SK-N-DZ (cell line): ENCODE data around the gene ICA1L. TPM values are rescaled to one million over a fixed set of nuclear protein-coding genes. Genes with fewer than 3 reads are reported as not detected.
A peak's percentile ranks its signal among the peaks of the same experiment; 100 is the strongest.
"Not testable (repeated sequence)": the region's sequence is repeated elsewhere in the genome, so short reads cannot be mapped to it uniquely, and the experiment has no call there.

Experiments used
- DNase-seq: peaks from one replicate; pipeline ENCODE4 v3.0.0-alpha.2; 2015; ENCODE audit warnings: low spot score
- polyA plus RNA-seq, 2 experiments: library from polyadenylated mRNA; depleted of rRNA; stranded (reverse); fragments of >200 nt; gene quantifications; 2 replicates each; pipeline ENCODE4 v1.2.3, GENCODE V29; 2014

The ICA1L gene
- polyA plus RNA-seq (2014; cell fraction: cytosol; rRNA removed) = 6.5 and 7.0 TPM in 2 replicates
- 7.8 and 19.4 TPM in 2 replicates for polyA plus RNA-seq (2014; cell fraction: nucleus; rRNA removed)

- DNase-seq = peak; percentile 75
These were observed at the start of gene ICA1L for GRCh38 chr2:202871300-202872141. Gene ICA1L (minus strand): TSS chr2:202871766. CDS start chr2:202829009, 42,757 bp downstream.

- no peak for DNase-seq
These were observed 47.3 kb upstream of the ICA1L start for GRCh38 chr2:202918860-202919259.

- DNase-seq = peak; percentile 38
These were observed 41.0 kb upstream of the ICA1L start for GRCh38 chr2:202912342-202913201.

DNA sequence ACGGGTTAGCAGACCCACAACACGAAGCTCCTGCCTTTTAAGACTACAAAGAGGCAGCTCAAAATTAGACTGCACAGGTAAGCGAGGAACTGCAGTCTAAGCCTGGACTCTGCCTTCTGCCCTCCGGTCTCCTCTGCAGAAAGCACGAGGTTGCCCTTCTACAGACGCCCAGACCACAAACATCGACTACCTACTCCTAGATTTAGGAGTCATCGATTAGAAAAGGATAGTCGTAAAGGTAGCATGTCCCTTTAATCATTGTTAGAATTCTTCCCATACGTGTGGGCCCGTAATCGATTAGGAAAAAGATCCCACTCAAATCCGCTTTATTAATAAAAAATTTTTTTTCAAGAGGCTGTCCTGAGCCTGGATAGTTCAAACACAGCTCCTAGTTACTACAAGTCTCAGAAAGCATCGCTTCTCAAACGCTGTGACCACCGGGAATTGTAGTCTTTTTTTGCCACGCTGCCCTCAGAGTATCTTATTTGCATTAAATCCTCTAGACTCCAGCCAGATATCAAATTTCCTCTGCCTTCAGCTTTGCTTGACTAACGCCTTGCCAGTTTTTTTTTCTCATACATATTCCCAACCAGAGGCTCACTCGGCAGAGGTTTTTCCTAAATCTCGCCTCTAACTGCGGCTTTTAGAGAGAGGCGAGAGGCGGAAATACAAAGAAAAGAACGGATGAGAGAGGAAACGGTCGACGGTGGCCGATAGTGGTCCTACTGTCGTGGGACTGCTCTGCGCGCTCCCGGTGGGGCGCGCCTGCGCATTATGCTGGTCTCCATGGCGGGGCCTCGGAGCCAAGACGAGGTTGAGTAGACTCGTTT lies 40.2 kb upstream of the ICA1L start, which contains the start of the genes CARF and WDR12:
TSS of gene CARF (plus strand) at position 764 of the 830 bp plus-strand sequence. CDS start 29,628 bp downstream, outside the sequence.
TSS of gene WDR12 (minus strand) at position 162 of the 830 bp plus-strand sequence. CDS start 197 bp downstream, outside the sequence.
- DNase-seq = peak; percentile 97

- no peak for DNase-seq
These were observed 39.6 kb upstream of the ICA1L start for GRCh38 chr2:202911203-202911511.

DNA sequence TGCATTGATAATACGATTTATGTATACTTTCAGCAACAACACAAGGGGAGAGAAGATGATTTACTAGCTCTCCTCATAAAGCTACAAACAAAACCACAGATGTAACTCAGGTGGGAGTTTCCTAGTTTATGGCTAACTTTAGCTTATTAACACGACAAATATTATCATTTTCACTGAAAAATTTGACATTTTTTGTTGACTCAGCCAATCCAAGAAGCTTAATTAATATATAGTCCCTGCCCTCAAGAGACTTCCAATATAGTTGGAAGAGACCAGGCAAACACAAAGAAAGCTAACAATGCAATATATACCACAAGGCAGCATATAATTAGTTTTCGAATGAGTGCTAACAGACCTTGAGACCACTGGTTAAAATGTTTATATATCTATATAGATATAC lies 39.1 kb upstream of the ICA1L start:
- no peak for DNase-seq

GRCh38 chr2:202910250-202910649 lies 38.7 kb upstream of the ICA1L start:
- DNase-seq = not testable (repeated sequence)

DNA sequence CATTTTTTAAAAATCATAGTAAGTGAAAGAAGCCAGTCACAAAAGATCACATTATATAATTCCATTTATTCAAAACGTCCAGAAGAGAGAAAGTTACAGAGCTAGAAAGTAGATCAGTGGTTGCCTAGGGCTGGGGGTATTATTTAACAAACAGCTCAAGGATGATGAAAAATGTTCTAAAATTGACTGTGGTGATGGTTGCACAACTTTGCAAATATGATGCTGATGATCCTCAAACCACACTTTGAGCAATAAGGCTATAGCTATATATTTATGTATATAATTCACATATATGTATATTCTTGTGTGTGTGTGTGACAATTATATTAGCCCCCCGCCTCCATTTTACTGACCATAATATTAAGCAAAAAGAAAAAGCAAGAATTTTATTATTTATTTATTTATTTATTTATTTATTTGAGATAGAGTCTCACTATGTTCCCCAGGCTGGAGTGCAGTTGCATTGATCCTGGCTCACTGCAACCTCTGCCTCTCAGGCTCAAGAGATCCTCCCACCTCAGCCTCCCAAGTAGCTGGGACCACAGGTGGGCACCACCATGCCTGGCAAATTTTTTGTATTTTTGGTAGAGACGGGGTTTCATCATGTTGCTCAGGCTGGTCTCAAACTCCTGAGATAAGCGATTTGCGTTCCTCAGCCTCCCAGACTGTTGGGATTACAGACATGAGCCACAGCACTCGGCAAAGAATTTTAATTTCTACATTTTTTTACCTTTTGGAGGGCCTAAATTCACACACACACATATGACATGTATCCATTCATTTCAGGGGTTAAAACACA lies 38.0 kb upstream of the ICA1L start:
- no peak for DNase-seq

GRCh38 chr2:202908186-202908585 lies 36.6 kb upstream of the ICA1L start:
- no peak for DNase-seq

DNA sequence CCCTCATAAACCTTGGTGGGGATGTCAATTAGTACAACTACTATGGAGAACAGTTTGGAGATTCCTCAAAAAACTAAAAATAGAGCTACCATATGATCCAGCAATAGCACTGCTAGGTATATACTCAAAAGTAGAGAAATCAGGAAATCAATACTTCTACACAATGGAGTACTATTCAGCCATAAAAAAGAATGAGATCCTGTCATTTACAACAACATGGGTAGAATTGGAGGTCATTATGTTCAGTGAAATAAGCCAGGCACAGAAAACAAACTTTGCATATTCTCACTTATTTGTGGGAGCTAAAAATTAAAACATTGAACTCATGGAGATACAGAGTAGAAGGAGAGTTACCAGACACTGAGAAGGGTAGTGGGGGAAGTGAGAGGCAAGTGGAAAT lies 33.9 kb upstream of the ICA1L start:
- DNase-seq = not testable (repeated sequence)

DNA sequence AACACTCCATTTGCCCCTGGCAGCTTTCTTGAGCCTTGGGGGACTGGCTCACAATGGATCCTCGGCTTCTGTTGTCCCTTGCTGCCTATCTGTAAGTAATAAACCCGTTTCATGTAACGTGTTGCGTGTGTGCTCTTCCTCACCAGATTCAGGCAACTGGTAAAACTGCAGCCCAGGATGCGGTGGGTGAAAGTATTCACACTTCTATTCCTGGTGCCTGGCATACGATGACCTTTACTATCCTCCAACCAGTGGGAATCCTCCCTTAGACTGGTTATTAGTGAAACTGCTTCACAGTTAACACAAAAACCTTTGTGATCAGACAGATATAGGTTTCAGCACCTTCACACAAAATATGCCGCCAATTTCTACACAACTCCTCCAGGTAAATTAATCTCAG lies 13.6 kb upstream of the ICA1L start:
- DNase-seq = no peak

GRCh38 chr2:202883987-202884675 lies 12.6 kb upstream of the ICA1L start:
- DNase-seq = no peak

GRCh38 chr2:202881570-202881969 lies 10.0 kb upstream of the ICA1L start:
- no peak for DNase-seq

DNA sequence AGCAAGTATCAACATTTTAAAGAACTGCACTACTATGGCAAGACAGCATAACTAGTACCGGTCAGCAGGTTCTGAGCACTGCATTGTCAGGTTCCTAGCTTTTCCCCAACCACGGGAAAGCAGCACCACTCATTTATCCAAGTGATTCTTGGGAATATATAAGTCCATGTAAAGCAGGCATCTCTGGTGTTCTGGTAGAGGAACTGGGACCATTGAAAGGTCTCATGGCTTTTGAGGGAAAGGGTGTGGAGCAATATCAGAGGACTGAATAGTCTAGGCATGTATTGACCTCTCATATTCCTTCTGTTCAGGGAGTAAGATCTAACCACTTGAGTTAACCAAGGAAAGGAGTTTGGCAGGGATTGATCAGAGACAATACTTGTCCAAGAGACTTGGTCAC lies 6.1 kb upstream of the ICA1L start:
- no peak for DNase-seq

DNA sequence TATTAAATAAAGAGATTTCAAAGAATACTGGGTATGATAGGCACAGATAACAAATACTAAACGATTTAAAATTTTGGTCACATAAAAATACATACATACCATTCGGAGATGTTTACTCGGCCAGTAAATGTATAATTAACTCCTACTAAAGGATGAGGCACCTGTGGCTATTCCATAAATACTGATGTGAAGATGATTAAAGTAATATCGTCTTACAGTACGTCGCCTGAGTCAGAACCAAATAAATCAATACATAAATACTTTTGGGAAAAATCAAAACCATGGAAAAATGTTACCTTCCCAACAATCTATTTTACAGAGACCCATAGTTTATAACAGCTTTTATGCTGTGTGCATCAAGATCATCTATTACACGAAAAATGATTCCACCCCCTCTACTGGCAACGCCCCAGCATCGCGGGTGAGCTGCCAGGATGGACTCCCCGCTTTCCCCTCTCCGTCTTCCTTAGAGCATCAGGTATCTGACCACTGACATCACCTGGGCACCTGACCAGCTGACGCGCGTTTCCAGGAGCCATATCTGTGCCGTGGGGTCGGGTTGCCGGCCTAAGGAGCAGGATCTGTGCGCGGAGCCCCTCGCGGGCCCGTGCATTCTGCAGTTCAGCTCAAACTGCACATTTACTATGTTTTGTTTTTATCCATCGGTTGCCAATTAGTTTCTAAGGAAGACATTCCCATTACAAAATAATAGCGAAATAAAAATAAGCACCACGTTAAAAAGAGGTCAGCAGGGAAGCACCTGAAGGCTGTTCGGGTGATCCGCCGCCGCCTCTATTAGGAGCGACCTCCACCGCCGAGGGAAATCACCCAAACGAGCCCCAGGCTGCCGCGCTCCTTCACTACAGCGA lies 901 bp downstream of the ICA1L start:
- DNase-seq = peak; percentile 73

DNA sequence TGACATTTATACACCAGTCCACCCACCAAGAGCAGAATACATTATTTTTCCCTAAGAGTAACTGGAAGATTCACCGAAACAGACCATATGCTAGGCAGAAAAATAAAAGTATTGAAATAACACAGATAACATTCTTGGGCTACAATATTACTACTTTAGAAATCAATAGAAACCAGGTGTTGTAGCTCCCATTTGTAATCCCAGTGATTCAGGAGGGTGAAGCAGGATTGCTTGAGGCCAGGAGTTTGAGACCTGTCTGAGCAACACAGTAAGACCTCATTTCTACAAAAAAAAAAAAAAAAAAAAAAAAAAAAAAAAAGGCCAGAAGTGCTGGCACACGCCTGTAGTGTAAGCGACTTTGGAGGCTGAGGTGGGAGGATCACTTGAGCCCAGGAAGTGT lies 9.6 kb downstream of the ICA1L start:
- DNase-seq = no peak

DNA sequence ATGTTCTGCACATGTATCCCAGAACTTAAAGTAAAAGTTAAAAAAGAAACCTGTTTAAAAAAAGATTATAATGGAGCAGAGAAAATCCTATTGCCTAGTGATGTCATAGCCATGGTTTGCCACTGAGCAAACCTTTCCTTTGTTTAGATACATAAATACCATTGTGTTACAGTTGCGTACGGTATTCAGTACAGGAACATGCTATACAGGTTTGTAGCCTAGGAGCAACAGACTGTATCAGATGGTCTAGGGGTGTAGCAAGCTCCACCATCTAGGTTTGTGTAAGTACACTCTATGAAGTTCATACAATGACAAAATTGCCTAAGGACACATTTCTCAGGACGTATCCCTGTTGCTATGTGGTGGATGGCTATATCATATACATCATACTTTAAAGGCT lies 13.0 kb downstream of the ICA1L start:
- no peak for DNase-seq

DNA sequence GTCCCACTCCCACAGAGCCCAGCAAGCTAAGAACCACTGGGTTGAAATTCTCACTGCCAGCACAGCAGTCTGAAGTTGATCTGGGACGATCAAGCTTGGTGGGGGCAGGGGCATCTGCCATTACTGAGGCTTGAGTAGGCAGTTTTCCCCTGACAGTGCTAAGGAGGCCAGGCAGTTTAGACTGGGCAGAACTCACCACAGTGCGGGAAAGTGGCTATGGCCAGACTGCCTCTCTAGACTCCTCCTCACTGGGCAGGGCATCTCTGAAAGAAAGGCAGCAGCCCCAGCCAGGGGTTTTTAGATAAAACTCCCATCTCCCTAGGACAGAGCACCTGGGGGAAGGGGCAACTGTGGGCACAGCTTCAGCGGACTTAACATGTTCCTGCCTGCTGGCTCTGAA lies 22.2 kb downstream of the ICA1L start:
- not testable (repeated sequence) for DNase-seq

DNA sequence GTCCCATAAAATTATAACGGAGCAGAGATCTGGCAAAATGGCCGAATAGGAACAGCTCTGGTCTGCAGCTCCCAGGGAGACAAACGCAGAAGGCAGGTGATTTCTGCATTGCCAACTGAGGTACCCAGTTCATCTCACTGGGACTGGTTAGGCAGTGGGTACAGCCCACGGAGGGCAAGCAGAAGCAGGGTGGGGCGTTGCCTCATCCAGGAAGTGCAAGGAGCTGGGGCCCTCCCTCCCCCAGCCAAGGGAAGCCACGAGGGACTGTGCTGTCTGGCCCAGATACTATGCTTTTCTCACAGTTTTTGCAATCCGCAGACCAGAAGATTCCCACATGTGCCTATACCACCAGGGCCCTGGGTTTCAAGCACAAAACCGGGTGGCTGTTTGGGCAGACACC lies 22.8 kb downstream of the ICA1L start:
- no peak for DNase-seq
